Vein endothelial cell (primary cell): ENCODE measurements around the gene OSGEPL1. TPM values are rescaled to one million over a fixed set of nuclear protein-coding genes. Genes with fewer than 3 reads are reported as not detected.

Experiments
- total RNA-seq: library from RNA; depleted of rRNA; stranded (reverse); fragments of >200 nt; gene quantifications from 2 replicates; pipeline ENCODE4 v1.2.3, GENCODE V29; 2012

OSGEPL1 gene
- total RNA-seq: 6.9 and 7.6 TPM in 2 replicates

DNA sequence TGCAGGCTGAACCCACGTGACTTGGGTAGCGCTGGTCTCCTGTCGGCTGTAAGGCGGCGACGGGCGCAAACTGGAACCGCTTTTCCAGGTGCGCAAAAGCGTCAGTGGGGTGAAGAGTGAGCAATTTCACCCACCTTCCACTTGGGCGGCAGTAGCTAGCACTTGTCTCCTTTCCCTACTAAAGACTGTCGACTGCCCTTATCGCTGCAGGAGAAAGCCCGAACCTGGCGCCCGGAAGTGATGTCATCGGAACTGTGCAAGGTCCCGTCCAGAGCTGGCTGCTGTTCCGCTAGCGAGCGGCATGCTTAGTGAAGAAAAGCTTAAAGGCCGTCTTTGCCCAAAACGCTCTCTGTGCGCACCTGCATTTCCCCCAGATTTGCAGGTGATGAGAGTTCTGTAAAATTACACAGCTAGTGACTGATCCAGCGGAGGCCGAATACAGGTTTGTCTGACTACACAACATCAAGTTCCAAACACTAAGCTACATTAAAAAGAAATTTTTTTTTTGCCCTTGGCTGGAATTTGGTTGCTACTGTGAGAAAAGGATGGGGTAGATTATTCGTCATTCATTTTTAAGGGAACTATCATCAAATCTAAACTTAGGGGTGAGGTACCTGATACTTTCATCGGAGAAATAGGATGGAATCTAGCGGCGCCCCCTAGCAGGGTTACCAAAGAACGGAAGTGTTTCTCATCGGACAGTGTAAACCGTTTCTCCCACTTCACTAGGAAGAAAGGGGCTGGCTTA lies at the start of gene OSGEPL1:
Gene OSGEPL1, minus strand, starts transcription at position 242 of the 748 bp plus-strand sequence. CDS start 1,152 bp downstream, outside the sequence.

GRCh38 chr2:189783927-189784867 lies 21.6 kb upstream of the OSGEPL1 start, which contains the start of the genes ORMDL1 and PMS1:
Gene ORMDL1, minus strand, starts transcription at chr2:189784339. Its CDS starts 1,744 bp downstream, at chr2:189782595.
Gene PMS1, plus strand, starts transcription at chr2:189784450. Its CDS starts 7,360 bp downstream, at chr2:189791810.

Other genes starting within 250 kb of the OSGEPL1 start
- gene SLC40A1, start 182.0 kb downstream of the OSGEPL1 start, total RNA-seq: 26.4 and 44.4 TPM in 2 replicates
- gene ASNSD1, start 101.3 kb downstream of the OSGEPL1 start, total RNA-seq: 51.6 and 63.5 TPM in 2 replicates
- gene ANKAR, start 88.1 kb downstream of the OSGEPL1 start, total RNA-seq: 7.9 and 10.5 TPM in 2 replicates
- 41.5 and 50.2 TPM in 2 replicates for gene ORMDL1, start 21.5 kb upstream of the OSGEPL1 start, total RNA-seq
- 25.8 and 26.7 TPM in 2 replicates for gene PMS1, start 21.7 kb upstream of the OSGEPL1 start, total RNA-seq